Neuronal stem cell (in vitro differentiated cells): ENCODE data around the gene CYSRT1.

Experiments
- DNase-seq: peaks from one replicate; pipeline ENCODE4 v3.0.0-alpha.2; 2013; ENCODE audit warnings: low spot score
- H2AFZ ChIP-seq: one replicate; pipeline ENCODE4 v1.6.1; 2013; ENCODE audit warnings: mild to moderate bottlenecking, low read length, inconsistent platforms
- H2AK5ac ChIP-seq: 2 replicates; pipeline ENCODE4 v1.6.1; 2013; ENCODE audit warnings: low read depth, mild to moderate bottlenecking, inconsistent platforms, low read length, moderate library complexity, mixed read lengths
- H2BK120ac ChIP-seq: 2 replicates; pipeline ENCODE4 v1.6.1; 2013; ENCODE audit warnings: low read depth, mild to moderate bottlenecking, inconsistent platforms, low read length, moderate library complexity, mixed read lengths
- H2BK12ac ChIP-seq: one replicate; pipeline ENCODE4 v1.6.1; 2013; ENCODE audit warnings: low read length, inconsistent platforms
- H2BK15ac ChIP-seq: 2 replicates; pipeline ENCODE4 v1.6.1; 2013; ENCODE audit warnings: mild to moderate bottlenecking, low read length, inconsistent platforms, mixed read lengths
- H2BK5ac ChIP-seq: one replicate; pipeline ENCODE4 v1.6.1; 2013; ENCODE audit warnings: inconsistent platforms, mild to moderate bottlenecking, low read length, moderate library complexity
- H3K14ac ChIP-seq: one replicate; pipeline ENCODE4 v1.6.1; 2013; ENCODE audit warnings: low read length, inconsistent platforms
- H3K18ac ChIP-seq: 2 replicates; pipeline ENCODE4 v1.6.1; 2013; ENCODE audit warnings: low read length, inconsistent platforms
- H3K23ac ChIP-seq: 2 replicates; pipeline ENCODE4 v1.6.1; 2013; ENCODE audit warnings: low read depth, mild to moderate bottlenecking, mixed read lengths, low read length, inconsistent platforms; ENCODE audit not compliant: poor library complexity
- H3K27ac ChIP-seq: replicated peaks from 3 replicates; pipeline ENCODE4 v1.5.1; 2013; ENCODE audit warnings: low read length, inconsistent platforms
- H3K27me3 ChIP-seq, 3 experiments: 2 replicates each; pipeline ENCODE4 v1.6.1; 2013; ENCODE audit warnings: low read length in 3 of 3, mild to moderate bottlenecking in 2 of 3, inconsistent platforms in 1 of 3, low read depth in 1 of 3, mixed read lengths in 1 of 3, moderate library complexity in 1 of 3; ENCODE audit not compliant: control insufficient read depth in 3 of 3, insufficient read depth in 3 of 3
- H3K36me3 ChIP-seq, 2 donors: replicated peaks in 1 of 2; 2 replicates each; pipeline ENCODE4 v1.6.1; 2013; ENCODE audit warnings: low read length in 2 of 2; ENCODE audit not compliant: control insufficient read depth in 2 of 2, insufficient read depth in 2 of 2
- H3K4ac ChIP-seq: 2 replicates; pipeline ENCODE4 v1.6.1; 2013; ENCODE audit warnings: inconsistent platforms, mild to moderate bottlenecking, low read length, moderate library complexity
- H3K4me1 ChIP-seq, 2 donors: 1 replicate in 1 of 2; 2 replicates in 1 of 2; pipeline ENCODE4 v1.6.1; 2013; ENCODE audit warnings: low read length in 2 of 2, low read depth in 1 of 2; ENCODE audit not compliant: control insufficient read depth in 2 of 2, insufficient read depth in 1 of 2
- H3K4me2 ChIP-seq: one replicate; pipeline ENCODE4 v1.6.1; 2013; ENCODE audit warnings: mild to moderate bottlenecking, low read length, inconsistent platforms; ENCODE audit not compliant: insufficient read depth, poor library complexity, severe bottlenecking
- H3K4me3 ChIP-seq, 2 donors: 2 replicates each; pipeline ENCODE4 v1.5.1; 2013; ENCODE audit warnings: low read length in 2 of 2, mild to moderate bottlenecking in 2 of 2, inconsistent platforms in 1 of 2, moderate library complexity in 1 of 2
- H3K79me1 ChIP-seq: one replicate; pipeline ENCODE4 v1.6.1; 2013; ENCODE audit warnings: low read depth, mild to moderate bottlenecking, inconsistent platforms, low read length, moderate library complexity
- H3K9ac ChIP-seq: one replicate; pipeline ENCODE4 v1.6.1; 2013; ENCODE audit warnings: mild to moderate bottlenecking, low read depth, low read length, inconsistent platforms; ENCODE audit not compliant: poor library complexity
- H3K9me3 ChIP-seq, 2 donors: replicated peaks in 1 of 2; 2 replicates each; pipeline versions ENCODE3 to v1.6.1; 2013; ENCODE audit warnings: low read length in 2 of 2, mild to moderate bottlenecking in 2 of 2, inconsistent platforms in 1 of 2, low read depth in 1 of 2, mixed read lengths in 1 of 2, moderate library complexity in 1 of 2; ENCODE audit not compliant: control insufficient read depth in 2 of 2, insufficient read depth in 1 of 2
- H4K8ac ChIP-seq: one replicate; pipeline ENCODE4 v1.6.1; 2013; ENCODE audit warnings: low read depth, mild to moderate bottlenecking, inconsistent platforms, low read length, moderate library complexity
- H4K91ac ChIP-seq: one replicate; pipeline ENCODE4 v1.6.1; 2013; ENCODE audit warnings: low read length, low read depth, mild to moderate bottlenecking, inconsistent platforms; ENCODE audit not compliant: poor library complexity
- WGBS, 2 donors: extraction: QIAGEN DNeasy Blood & Tissue Kit; methylation state at CpG; one replicate each; pipeline ENCODE4 v1.1.7; 2013; ENCODE audit warnings: missing lambda C conversion rate in 2 of 2, mixed read lengths in 1 of 2; ENCODE audit not compliant: insufficient read length in 2 of 2, insufficient replicate concordance in 1 of 2; ENCODE audit errors: extremely low coverage in 2 of 2; 5-methylcytosine and 5-hydroxymethylcytosine counted together

Gene CYSRT1

GRCh38 chr9:137269231-137269772, 44.3 kb downstream of the CYSRT1 start:
- Histone ChIP-seq H2BK5ac (no peak overlapping the region), H4K91ac (no peak overlapping the region), H3K14ac (no peak overlapping the region), H3K9me3 (no peaks in the 10 kb centered on the region), H2AK5ac (no peak overlapping the region), H3K27me3 (no peaks in the 10 kb centered on the region), H2AFZ (no peak overlapping the region), H4K8ac (no peak overlapping the region), H3K23ac (no peak overlapping the region), H3K36me3 (peaks cover 41 to 89% of the 10 kb centered on the region in 2 donors), H2BK15ac (no peak overlapping the region), H3K9ac (no peak overlapping the region), H3K27ac (no peak overlapping the region), H3K4me3 (no peak overlapping the region), H3K4ac (no peak overlapping the region), H2BK12ac (no peak overlapping the region), H3K18ac (no peak overlapping the region), H3K4me2 (no peak overlapping the region), H3K79me1 (peaks cover 8% of the 10 kb centered on the region), H2BK120ac (no peak overlapping the region), H3K4me1 (no peaks in the 10 kb centered on the region)
- no CpG with 5 or more reads among the region's 17 CpGs for WGBS, 2 donors
- DNase-seq = no peak

DNA sequence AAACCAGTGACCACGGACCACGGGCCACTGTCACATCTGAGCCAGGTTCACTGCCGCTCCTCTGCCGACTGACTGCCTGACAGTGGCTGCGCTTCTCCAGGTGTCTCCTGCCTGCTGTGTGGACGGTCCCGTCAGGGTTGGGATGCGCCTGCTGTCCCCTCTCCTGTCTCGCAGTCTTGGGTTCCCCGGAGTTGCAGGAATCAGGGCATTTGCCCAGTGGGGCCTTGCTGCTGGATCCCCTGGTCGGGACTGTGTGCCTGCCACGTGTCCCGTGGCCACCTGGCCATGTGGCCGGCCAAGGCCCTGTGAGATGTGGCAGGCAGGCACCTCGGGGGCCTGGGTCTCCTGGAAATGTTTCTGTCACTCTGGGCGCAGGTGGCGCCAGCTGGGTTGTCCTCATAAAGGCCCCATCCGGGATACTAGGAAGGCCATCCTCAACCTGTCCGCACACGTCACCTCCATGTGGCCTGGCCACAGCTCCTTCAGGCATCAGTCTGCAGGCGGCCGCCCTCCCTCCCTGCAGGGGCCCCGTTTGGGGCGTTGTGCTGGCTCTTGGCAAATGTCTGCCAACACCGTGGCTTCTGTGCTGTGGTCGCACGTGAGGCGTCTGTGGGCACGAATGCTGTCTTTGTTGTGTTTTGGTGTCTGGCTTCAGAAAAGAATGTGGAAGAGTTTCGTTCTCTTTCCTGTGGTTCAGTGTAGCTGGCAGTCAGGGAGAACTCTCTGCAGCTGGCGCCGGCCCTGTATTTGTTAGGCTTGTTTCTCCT, 46.1 kb downstream of the CYSRT1 start:
- Histone ChIP-seq H3K4me1 (peaks cover 0 to 3% of the 10 kb centered on the region in 2 donors), H3K9me3 (no peaks in the 10 kb centered on the region), H3K27me3 (no peaks in the 10 kb centered on the region), H3K14ac (no peak overlapping the region), H4K91ac (no peak overlapping the region), H3K4ac (no peak overlapping the region), H4K8ac (no peak overlapping the region), H2BK15ac (no peak overlapping the region), H2BK12ac (no peak overlapping the region), H3K18ac (no peak overlapping the region), H3K36me3 (peaks cover 34 to 72% of the 10 kb centered on the region in 2 donors), H3K9ac (no peak overlapping the region), H2BK5ac (no peak overlapping the region), H2AK5ac (no peak overlapping the region), H3K79me1 (peaks cover 5% of the 10 kb centered on the region), H2BK120ac (no peak overlapping the region), H3K27ac (no peak overlapping the region), H2AFZ (no peak overlapping the region), H3K4me3 (no peak overlapping the region), H3K4me2 (no peak overlapping the region), H3K23ac (peak overlapping the region; percentile 73)
- WGBS, 2 donors = no CpG with 5 or more reads among the region's 32 CpGs
- DNase-seq = no peak

DNA sequence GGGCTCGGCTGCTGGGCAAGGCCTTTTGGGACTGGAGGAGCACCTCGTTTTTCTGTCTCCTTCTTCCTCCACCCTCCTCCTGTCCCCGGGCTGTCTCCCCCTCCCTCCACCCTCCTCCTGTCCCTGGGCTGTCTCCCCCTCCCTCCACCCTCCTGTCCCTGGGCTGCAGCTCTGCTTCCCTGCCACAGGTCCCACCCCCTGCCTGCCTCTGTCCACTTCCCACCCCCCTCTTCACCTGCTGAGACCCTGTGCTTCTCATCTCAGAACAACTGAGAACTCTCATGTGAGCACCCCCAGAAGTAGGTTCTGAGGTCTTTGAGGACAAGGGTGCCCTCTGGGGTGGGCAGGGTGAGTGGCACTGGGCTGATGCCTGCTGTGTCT, 46.7 kb downstream of the CYSRT1 start:
- Histone ChIP-seq H3K4me1 (peaks cover 2 to 7% of the 10 kb centered on the region in 2 donors), H4K91ac (no peak overlapping the region), H2BK120ac (no peak overlapping the region), H3K23ac (no peak overlapping the region), H2AK5ac (no peak overlapping the region), H3K27me3 (no peaks in the 10 kb centered on the region), H2BK12ac (no peak overlapping the region), H3K4ac (no peak overlapping the region), H3K79me1 (peaks cover 4% of the 10 kb centered on the region), H3K27ac (no peak overlapping the region), H3K4me3 (no peak overlapping the region), H3K18ac (no peak overlapping the region), H2AFZ (no peak overlapping the region), H2BK5ac (no peak overlapping the region), H3K9ac (no peak overlapping the region), H3K14ac (no peak overlapping the region), H3K4me2 (peak overlapping the region; percentile 11), H4K8ac (no peak overlapping the region), H2BK15ac (no peak overlapping the region), H3K36me3 (peaks cover 31 to 66% of the 10 kb centered on the region in 2 donors), H3K9me3 (no peaks in the 10 kb centered on the region)
- no peak for DNase-seq
- WGBS, 2 donors = no CpG with 5 or more reads among the region's 3 CpGs

GRCh38 chr9:137272241-137273094, 47.5 kb downstream of the CYSRT1 start:
- H4K91ac ChIP-seq = no peak overlapping the region

More at GRCh38 chr9:137272241-137273094, 47.5 kb downstream of the CYSRT1 start:
- peaks cover 26 to 59% of the 10 kb centered on the region in 2 donors for H3K36me3 ChIP-seq
- H2AK5ac ChIP-seq = no peak overlapping the region
- no peak overlapping the region for H2BK12ac ChIP-seq
- peak overlapping the region; percentile 71 for H2BK5ac ChIP-seq
- peaks cover 10 to 14% of the 10 kb centered on the region in 2 donors for H3K4me1 ChIP-seq
- no peak overlapping the region for H2BK120ac ChIP-seq
- DNase-seq = no peak
- H3K4me3 ChIP-seq = peak overlapping the region in 1 of 2 donors; percentile 18
- no peaks in the 10 kb centered on the region for H3K9me3 ChIP-seq
- H3K79me1 ChIP-seq = peaks cover 4% of the 10 kb centered on the region
- peak overlapping the region; percentile 63 for H3K9ac ChIP-seq
- H3K18ac ChIP-seq = no peak overlapping the region
- peak overlapping the region; percentile 14 for H3K27ac ChIP-seq
- no CpG with 5 or more reads among the region's 39 CpGs for WGBS, 2 donors
- H2AFZ ChIP-seq = no peak overlapping the region
- no peaks in the 10 kb centered on the region for H3K27me3 ChIP-seq
- no peak overlapping the region for H4K8ac ChIP-seq
- H3K4me2 ChIP-seq = no peak overlapping the region
- H3K14ac ChIP-seq = no peak overlapping the region
- no peak overlapping the region for H2BK15ac ChIP-seq
- peak overlapping the region; percentile 80 for H3K23ac ChIP-seq
- H3K4ac ChIP-seq = no peak overlapping the region
